CD4-positive, alpha-beta T cell (primary cell): ENCODE measurements around the gene SRD5A1. TPM values are rescaled to one million over a fixed set of nuclear protein-coding genes. Genes with fewer than 3 reads are reported as not detected.

ENCODE experiments used
- ATAC-seq: fragments of 200-7000 bp; cut with Tn5 transposase; one replicate; pipeline ENCODE4 v1.10.0; 2022; ENCODE audit warnings: mild to moderate bottlenecking; ENCODE audit not compliant: poor library complexity
- CTCF ChIA-PET: fragments of 350-600 bp; sonication (Branson Sonifier 250); formaldehyde crosslinking; loops from one replicate; lab custom pipeline; 2021; ENCODE audit warnings: antibody characterized with exemption, inconsistent platforms; lab: Charles Lee
- POLR2A ChIA-PET: fragments of 350-600 bp; sonication (Branson Sonifier 250); formaldehyde crosslinking; loops from one replicate; lab custom pipeline; 2021; ENCODE audit warnings: antibody characterized with exemption, inconsistent platforms; lab: Charles Lee
- DNase-seq, 14 experiments: peaks; one replicate each; pipeline ENCODE4 v3.0.0-alpha.2; 2013 to 2020; ENCODE audit warnings: mixed read lengths in 2 of 14
- H3K27ac ChIP-seq, 2 donors: one replicate each; pipeline versions ENCODE4 v1.5.1 to v1.7.0; 2013; ENCODE audit warnings: low read length in 2 of 2, low read depth in 1 of 2, mild to moderate bottlenecking in 1 of 2
- H3K27me3 ChIP-seq, 2 experiments: 1 replicate in 1 of 2; 2 replicates in 1 of 2; pipeline versions ENCODE4 v1.6.1 to v1.7.0; 2013; ENCODE audit warnings: low read length in 2 of 2, control low read depth in 1 of 2, mild to moderate bottlenecking in 1 of 2, moderate library complexity in 1 of 2; ENCODE audit not compliant: insufficient read depth in 2 of 2, control insufficient read depth in 1 of 2
- H3K36me3 ChIP-seq: one replicate; pipeline ENCODE4 v1.6.1; 2013; ENCODE audit warnings: low read length, control low read depth; ENCODE audit not compliant: insufficient read depth
- H3K4me1 ChIP-seq: one replicate; pipeline ENCODE4 v1.6.1; 2013; ENCODE audit warnings: low read length, control low read depth; ENCODE audit not compliant: insufficient read depth
- H3K4me3 ChIP-seq: one replicate; pipeline ENCODE4 v1.5.1; 2013; ENCODE audit warnings: mild to moderate bottlenecking, low read length, moderate library complexity
- H3K9me3 ChIP-seq, 2 experiments: 1 replicate in 1 of 2; 2 replicates in 1 of 2; pipeline versions ENCODE4 v1.6.1 to v1.7.0; 2013; ENCODE audit warnings: low read length in 2 of 2, mild to moderate bottlenecking in 2 of 2, control low read depth in 1 of 2, moderate library complexity in 1 of 2; ENCODE audit not compliant: control insufficient read depth in 1 of 2, insufficient read depth in 1 of 2
- H3K27ac Mint-ChIP-seq: one replicate; pipeline ENCODE4 v1.8.0; 2020; ENCODE audit warnings: mixed read lengths
- H3K27me3 Mint-ChIP-seq: one replicate; pipeline ENCODE4 v1.8.0; 2021; ENCODE audit warnings: mixed read lengths
- H3K36me3 Mint-ChIP-seq: one replicate; pipeline ENCODE4 v1.8.0; 2021; ENCODE audit warnings: low read depth, mixed read lengths
- H3K4me1 Mint-ChIP-seq: one replicate; pipeline ENCODE4 v1.8.0; 2021; ENCODE audit warnings: low read depth, mixed read lengths
- H3K4me3 Mint-ChIP-seq: one replicate; pipeline ENCODE4 v1.8.0; 2020; ENCODE audit warnings: mild to moderate bottlenecking, mixed read lengths
- H3K9me3 Mint-ChIP-seq: one replicate; pipeline ENCODE4 v1.8.0; 2020; ENCODE audit warnings: mixed read lengths
- CTCF ChIP-seq: fragments of 200-600 bp; IDR thresholded peaks from one replicate; pipeline ENCODE4 v1.8.0; 2022; ENCODE audit warnings: antibody characterized with exemption, mild to moderate bottlenecking
- intact Hi-C, 2 experiments: fragments of 100-400 bp; cut with DNase I in 1 of 2; cut with micrococcal nuclease in 1 of 2; formaldehyde crosslinking; loops; one replicate each; pipeline versions ENCODE4 v1.15.1 to v1.9.0; 2023 to 2025; cut with DNase I, micrococcal nuclease
- total RNA-seq, 174 experiments: library from RNA in 2 of 174; stranded (reverse) in 2 of 174; gene quantifications; one replicate each; pipeline ENCODE4 v1.2.3 and lab custom pipeline; 2021 to 2026

The SRD5A1 gene
- total RNA-seq, 2 experiments from 2014 or later, result 2.3 to 3.0 TPM

- ChIA-PET POLR2A (no interaction called here), CTCF (no interaction called here)
- Mint-ChIP-seq H3K4me3 (no peak overlapping the region), H3K4me1 (no peaks in the 10 kb centered on the region), H3K27ac (no peak overlapping the region), H3K36me3 (no peaks in the 10 kb centered on the region), H3K27me3 (peaks cover 54% of the 10 kb centered on the region), H3K9me3 (no peaks in the 10 kb centered on the region)
- H3K27me3 ChIP-seq, result peaks cover 8 to 25% of the 10 kb centered on the region in 2 experiments
- TF ChIP-seq CTCF, result no peak
- H3K27ac ChIP-seq, result no peak overlapping the region
- no peak overlapping the region for H3K4me3 ChIP-seq
- intact Hi-C loops, result no loop called here
- no peak for DNase-seq
- no peaks in the 10 kb centered on the region for H3K36me3 ChIP-seq
- no peaks in the 10 kb centered on the region for H3K9me3 ChIP-seq
- no peak for ATAC-seq
- H3K4me1 ChIP-seq, result no peaks in the 10 kb centered on the region
Measured at GRCh38 chr5:6680922-6681321, 47.7 kb downstream of the SRD5A1 start.

- peaks cover 61% of the 10 kb centered on the region for H3K27me3 Mint-ChIP-seq
- ChIA-PET POLR2A (no interaction called here), CTCF (no interaction called here)
- no peaks in the 10 kb centered on the region for H3K9me3 ChIP-seq
- no peaks in the 10 kb centered on the region for H3K36me3 Mint-ChIP-seq
- no peak for TF ChIP-seq CTCF
- no peak overlapping the region for H3K4me3 Mint-ChIP-seq
- no peaks in the 10 kb centered on the region for H3K9me3 Mint-ChIP-seq
- ATAC-seq (no peak), DNase-seq (no peak)
- H3K4me1 Mint-ChIP-seq, result no peaks in the 10 kb centered on the region
- no peak overlapping the region for H3K27ac ChIP-seq
- H3K4me3 ChIP-seq, result no peak overlapping the region
- H3K27ac Mint-ChIP-seq, result no peak overlapping the region
- intact Hi-C loops, result no loop called here
- H3K36me3 ChIP-seq, result no peaks in the 10 kb centered on the region
- peaks cover 1% of the 10 kb centered on the region for H3K4me1 ChIP-seq
- H3K27me3 ChIP-seq, result peaks cover 8 to 32% of the 10 kb centered on the region in 2 experiments
Measured at GRCh38 chr5:6681682-6682081, 48.4 kb downstream of the SRD5A1 start.

GRCh38 chr5:6682239-6682638 is 49.0 kb downstream of the SRD5A1 start:
- peaks cover 7% of the 10 kb centered on the region for H3K4me1 ChIP-seq
- H3K36me3 ChIP-seq, result no peaks in the 10 kb centered on the region
- Mint-ChIP-seq H3K4me3 (no peak overlapping the region), H3K27ac (no peak overlapping the region), H3K36me3 (no peaks in the 10 kb centered on the region), H3K4me1 (peaks cover under 1% of the 10 kb centered on the region), H3K27me3 (peaks cover 67% of the 10 kb centered on the region), H3K9me3 (no peaks in the 10 kb centered on the region)
- CTCF ChIA-PET, result no interaction called here
- H3K27ac ChIP-seq, result no peak overlapping the region
- H3K27me3 ChIP-seq, result peaks cover 8 to 33% of the 10 kb centered on the region in 2 experiments
- POLR2A ChIA-PET, result no interaction called here
- H3K4me3 ChIP-seq, result no peak overlapping the region
- H3K9me3 ChIP-seq, result peaks cover 0 to 3% of the 10 kb centered on the region in 2 experiments
- DNase-seq (no peak), ATAC-seq (no peak)
- intact Hi-C loops, result no loop called here
- TF ChIP-seq CTCF, result no peak
